Placental pericyte (primary cell): ENCODE data around the gene NABP2. TPM values are rescaled to one million over a fixed set of nuclear protein-coding genes. Genes with fewer than 3 reads are reported as not detected.

ENCODE experiments used
- total RNA-seq: library from RNA; depleted of rRNA; stranded (reverse); fragments of >200 nt; gene quantifications from 2 replicates; pipeline ENCODE4 v1.2.3, GENCODE V29; 2012

NABP2 gene
- 26.3 and 42.1 TPM in 2 replicates for total RNA-seq

GRCh38 chr12:56224102-56224701, at the start of gene NABP2:
Gene NABP2 (plus strand): TSS chr12:56224342. CDS start chr12:56224857, 515 bp downstream.

GRCh38 chr12:56189099-56189917, 34.8 kb upstream of the NABP2 start, which contains the start of gene SMARCC2:
Gene SMARCC2 (minus strand): TSS chr12:56189483. CDS start chr12:56189461, 22 bp downstream.

GRCh38 chr12:56221757-56222530, 2.2 kb upstream of the NABP2 start, which contains the start of gene RNF41:
Gene RNF41 (minus strand): TSS chr12:56221922. CDS start chr12:56214047, 7,875 bp downstream.

DNA sequence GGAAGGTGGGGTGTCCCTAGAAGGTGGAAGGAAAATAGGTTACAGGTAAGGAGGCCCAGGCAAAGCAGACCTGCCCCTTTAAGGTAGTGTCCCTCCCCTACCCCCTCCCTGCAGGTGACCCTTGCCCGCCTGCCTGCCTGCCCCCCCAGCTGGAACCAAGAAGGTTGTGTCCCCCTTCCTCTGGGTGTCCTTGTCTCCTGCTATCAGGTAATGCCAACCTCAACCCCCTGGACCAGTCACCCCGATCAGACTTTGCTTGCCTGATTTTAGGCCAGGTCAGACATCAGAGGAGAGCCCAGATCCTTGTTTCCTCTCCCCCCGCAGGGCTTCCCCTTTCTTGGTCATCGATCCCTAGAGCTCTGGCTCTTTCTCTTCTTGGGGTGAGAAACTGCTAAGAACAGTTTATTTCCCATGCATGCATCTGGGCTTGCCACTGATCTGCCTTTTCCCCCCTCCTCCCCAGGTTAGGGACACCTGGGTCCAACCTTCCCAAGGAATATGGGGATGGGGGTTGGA, 5.8 kb downstream of the NABP2 start, which contains the start of gene SLC39A5:
SLC39A5 (plus strand) TSS at position 136 of the 516 bp plus-strand sequence. CDS start 1,224 bp downstream, outside the sequence.

GRCh38 chr12:56258068-56258819, 34.1 kb downstream of the NABP2 start, which contains the start of gene ANKRD52:
Gene ANKRD52 (minus strand): TSS chr12:56258384. CDS start chr12:56258269, 115 bp downstream.

GRCh38 chr12:56266693-56267442, 42.7 kb downstream of the NABP2 start, which contains the start of gene COQ10A:
Gene COQ10A (plus strand): TSS chr12:56266942. CDS start chr12:56267119, 177 bp downstream.

Other genes with a start within 250 kb of the NABP2 start
- 5.9 and 17.3 TPM in 2 replicates for gene SUOX, start 227.1 kb upstream of the NABP2 start, total RNA-seq
- gene IKZF4, start 203.3 kb upstream of the NABP2 start, total RNA-seq: 2.8 and 4.9 TPM in 2 replicates
- gene RPS26, start 182.4 kb upstream of the NABP2 start, total RNA-seq: 329 and 597 TPM in 2 replicates
- under 0.01 and 0.22 TPM in 2 replicates for gene ERBB3, start 144.2 kb upstream of the NABP2 start, total RNA-seq
- gene PA2G4, start 119.8 kb upstream of the NABP2 start, total RNA-seq: 136 and 194 TPM in 2 replicates
- 918 and 4,761 TPM in 2 replicates for gene RPL41, start 107.7 kb upstream of the NABP2 start, total RNA-seq
- gene ZC3H10, start 106.1 kb upstream of the NABP2 start, total RNA-seq: 5.0 and 7.4 TPM in 2 replicates
- 334 and 363 TPM in 2 replicates for gene ESYT1, start 96.1 kb upstream of the NABP2 start, total RNA-seq
- 39.5 and 81.2 TPM in 2 replicates for gene MYL6B, start 71.8 kb upstream of the NABP2 start, total RNA-seq
- 1,095 and 1,312 TPM in 2 replicates for gene MYL6, start 66.0 kb upstream of the NABP2 start, total RNA-seq
- gene SMARCC2, start 34.9 kb upstream of the NABP2 start, total RNA-seq: 45.4 and 50.1 TPM in 2 replicates
- 104 and 236 TPM in 2 replicates for gene RNF41, start 2.4 kb upstream of the NABP2 start, total RNA-seq
- not detected in 2 replicates for gene SLC39A5, start 5.7 kb downstream of the NABP2 start, total RNA-seq
- 21.2 and 39.4 TPM in 2 replicates for gene ANKRD52, start 34.0 kb downstream of the NABP2 start, total RNA-seq
- gene COQ10A, start 42.6 kb downstream of the NABP2 start, total RNA-seq: 10.3 and 14.9 TPM in 2 replicates
- gene CS, start 76.0 kb downstream of the NABP2 start, total RNA-seq: 83.4 and 160 TPM in 2 replicates
- 84.8 and 105 TPM in 2 replicates for gene CNPY2, start 91.6 kb downstream of the NABP2 start, total RNA-seq
- gene PAN2, start 109.7 kb downstream of the NABP2 start, total RNA-seq: 13.6 and 20.6 TPM in 2 replicates
- gene IL23A, start 114.5 kb downstream of the NABP2 start, total RNA-seq: not detected in 2 replicates
- gene STAT2, start 135.8 kb downstream of the NABP2 start, total RNA-seq: 271 and 396 TPM in 2 replicates
- gene APOF, start 138.5 kb downstream of the NABP2 start, total RNA-seq: not detected in 2 replicates
- gene TIMELESS, start 225.1 kb downstream of the NABP2 start, total RNA-seq: 2.0 and 21.9 TPM in 2 replicates
- not detected in 2 replicates for gene MIP, start 230.3 kb downstream of the NABP2 start, total RNA-seq
- 1.8 and 2.7 TPM in 2 replicates for gene SPRYD4, start 244.2 kb downstream of the NABP2 start, total RNA-seq